Suprapubic skin (tissue), 4 donors: Measurements from ENCODE around the gene ROBO1. TPM values are rescaled to one million over a fixed set of nuclear protein-coding genes. Genes with fewer than 3 reads are reported as not detected.
"Not testable (repeated sequence)": the region's sequence is repeated elsewhere in the genome, so short reads cannot be mapped to it uniquely, and the experiment has no call there.

ENCODE experiments used
- DNase-seq, 2 donors: peaks; one replicate each; pipeline ENCODE4 v3.0.0-alpha.2; 2019; ENCODE audit warnings: low spot score in 2 of 2
- H3K27ac ChIP-seq: fragments of 200-600 bp; sonication (generic); one replicate; pipeline ENCODE4 v1.5.1; 2019
- H3K27me3 ChIP-seq: fragments of 200-600 bp; sonication (generic); one replicate; pipeline ENCODE4 v1.5.1; 2019
- H3K36me3 ChIP-seq: fragments of 200-600 bp; sonication (generic); one replicate; pipeline ENCODE4 v1.5.1; 2019
- H3K4me1 ChIP-seq: fragments of 200-600 bp; sonication (generic); one replicate; pipeline ENCODE4 v1.5.1; 2019
- H3K4me3 ChIP-seq: fragments of 200-600 bp; sonication (generic); one replicate; pipeline ENCODE4 v1.5.1; 2019; ENCODE audit warnings: mild to moderate bottlenecking
- H3K9me3 ChIP-seq: fragments of 200-600 bp; sonication (generic); one replicate; pipeline ENCODE4 v1.5.1; 2019
- EP300 ChIP-seq: sonication (generic); formaldehyde crosslinking; IDR thresholded peaks from one replicate; pipeline ENCODE4 v1.6.1; 2017; ENCODE audit warnings: antibody characterized with exemption
- POLR2A ChIP-seq, 2 donors: fragments of 450-650 bp; IDR thresholded peaks; one replicate each; pipeline ENCODE4 v1.6.1; 2017; ENCODE audit warnings: antibody characterized with exemption in 2 of 2, mild to moderate bottlenecking in 2 of 2, moderate library complexity in 2 of 2
- POLR2AphosphoS5 ChIP-seq, 3 donors: sonication (generic); formaldehyde crosslinking; IDR thresholded peaks; one replicate each; pipeline ENCODE4 v1.6.1; 2017; ENCODE audit warnings: antibody characterized with exemption in 3 of 3
- WGBS: methylation state at CpG from one replicate; pipeline ENCODE4 v1.1.5; 2018; 5-methylcytosine and 5-hydroxymethylcytosine counted together
- total RNA-seq, 4 donors: library from RNA; depleted of rRNA; stranded (reverse); fragments of >200 nt; gene quantifications; one replicate each; pipeline ENCODE4 v1.1.0, GENCODE V29; 2016
- TF ChIP-seq, protein P1 (sequence below), 2 donors: fragments of 200-600 bp in 1 of 2; fragments of 450-650 bp in 1 of 2; sonication (generic) in 1 of 2; IDR thresholded peaks; one replicate each; pipeline ENCODE4 v1.5.1; 2016 to 2019; ENCODE audit warnings: antibody characterized with exemption in 2 of 2, mild to moderate bottlenecking in 1 of 2, moderate library complexity in 1 of 2

ROBO1 gene
- total RNA-seq, 4 donors from 2014 or later = 67.7 to 80.3 (median 71.3) TPM

DNA sequence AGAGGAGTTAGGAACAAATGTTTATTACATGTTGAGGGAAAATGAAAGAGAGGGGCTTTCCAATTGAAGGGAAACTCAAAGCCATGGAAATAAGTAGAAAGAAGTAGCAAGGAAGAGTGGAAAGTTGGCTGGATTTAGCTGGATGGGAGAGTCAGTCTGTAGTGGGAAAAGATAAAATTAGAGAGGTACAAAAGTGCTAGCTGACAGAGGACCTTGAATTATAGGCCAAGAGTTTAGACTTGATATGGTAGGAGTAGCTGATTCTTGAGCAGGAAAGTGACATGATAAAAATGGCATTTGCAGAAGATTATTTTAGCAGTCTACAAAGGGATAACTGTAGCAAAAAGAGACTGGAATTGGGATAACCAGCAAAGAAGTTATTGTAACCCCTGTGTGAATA is 425.8 kb downstream of the ROBO1 start:
- no peaks in the 10 kb centered on the region for H3K4me1 ChIP-seq
- DNase-seq = no peak
- H3K36me3 ChIP-seq = no peaks in the 10 kb centered on the region
- no peaks in the 10 kb centered on the region for H3K27me3 ChIP-seq
- H3K27ac ChIP-seq = no peak overlapping the region
- H3K9me3 ChIP-seq = no peaks in the 10 kb centered on the region
- no peak for TF ChIP-seq EP300
- TF ChIP-seq, protein P1, sequence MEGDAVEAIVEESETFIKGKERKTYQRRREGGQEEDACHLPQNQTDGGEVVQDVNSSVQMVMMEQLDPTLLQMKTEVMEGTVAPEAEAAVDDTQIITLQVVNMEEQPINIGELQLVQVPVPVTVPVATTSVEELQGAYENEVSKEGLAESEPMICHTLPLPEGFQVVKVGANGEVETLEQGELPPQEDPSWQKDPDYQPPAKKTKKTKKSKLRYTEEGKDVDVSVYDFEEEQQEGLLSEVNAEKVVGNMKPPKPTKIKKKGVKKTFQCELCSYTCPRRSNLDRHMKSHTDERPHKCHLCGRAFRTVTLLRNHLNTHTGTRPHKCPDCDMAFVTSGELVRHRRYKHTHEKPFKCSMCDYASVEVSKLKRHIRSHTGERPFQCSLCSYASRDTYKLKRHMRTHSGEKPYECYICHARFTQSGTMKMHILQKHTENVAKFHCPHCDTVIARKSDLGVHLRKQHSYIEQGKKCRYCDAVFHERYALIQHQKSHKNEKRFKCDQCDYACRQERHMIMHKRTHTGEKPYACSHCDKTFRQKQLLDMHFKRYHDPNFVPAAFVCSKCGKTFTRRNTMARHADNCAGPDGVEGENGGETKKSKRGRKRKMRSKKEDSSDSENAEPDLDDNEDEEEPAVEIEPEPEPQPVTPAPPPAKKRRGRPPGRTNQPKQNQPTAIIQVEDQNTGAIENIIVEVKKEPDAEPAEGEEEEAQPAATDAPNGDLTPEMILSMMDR (IDR thresholded peaks at IDR 0.05) = no peak
- TF ChIP-seq POLR2A (IDR thresholded peaks at IDR 0.05) = no peak
- no peak overlapping the region for H3K4me3 ChIP-seq

DNA sequence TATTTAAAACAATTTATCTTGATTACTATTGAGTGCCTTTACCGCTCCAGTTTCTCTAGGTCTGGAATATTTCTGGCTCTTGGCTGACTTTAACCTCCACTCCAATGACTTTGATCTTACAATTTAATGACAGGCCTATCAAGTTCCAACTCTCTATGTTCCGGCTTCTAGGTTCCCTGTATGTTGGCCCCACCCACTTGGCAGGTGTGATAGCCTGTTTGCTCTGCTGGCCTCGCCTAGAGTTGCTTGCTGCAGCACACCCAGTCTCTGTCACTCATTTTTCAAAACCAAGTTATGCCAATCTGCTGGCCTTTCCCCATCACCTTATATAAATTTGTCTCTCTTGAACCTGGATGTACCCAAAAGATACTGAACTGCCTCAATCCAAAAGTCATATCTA is 428.0 kb downstream of the ROBO1 start:
- 55% methylated on average over 3 of the region's 3 CpGs for WGBS
- TF ChIP-seq POLR2AphosphoS5 (IDR thresholded peaks at IDR 0.05) = no peak
- no peak for TF ChIP-seq POLR2A (IDR thresholded peaks at IDR 0.05)
- DNase-seq = no peak
- Histone ChIP-seq H3K27ac (peak overlapping the region; percentile 11), H3K4me1 (no peaks in the 10 kb centered on the region), H3K9me3 (no peaks in the 10 kb centered on the region), H3K36me3 (no peaks in the 10 kb centered on the region), H3K4me3 (no peak overlapping the region), H3K27me3 (no peaks in the 10 kb centered on the region)

DNA sequence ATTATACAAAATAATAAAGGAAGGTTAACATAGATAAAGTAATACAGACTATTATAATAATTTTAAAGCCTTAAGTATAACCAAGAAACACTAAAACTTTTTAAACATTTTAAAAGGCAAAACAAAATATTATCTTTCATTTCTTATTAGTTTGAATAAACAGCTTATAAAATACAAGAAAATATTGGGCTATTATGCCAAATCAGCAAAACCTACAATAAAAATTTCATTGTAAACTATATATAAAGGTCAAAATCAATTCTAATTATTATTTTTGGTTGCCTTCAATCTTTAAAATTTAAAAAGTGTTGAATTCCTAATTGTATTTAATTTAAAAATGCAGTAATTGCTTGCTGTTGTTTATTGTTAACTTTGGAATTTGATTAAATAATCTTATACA is 430.0 kb downstream of the ROBO1 start:
- H3K27me3 ChIP-seq = no peaks in the 10 kb centered on the region
- no peaks in the 10 kb centered on the region for H3K36me3 ChIP-seq
- no peak overlapping the region for H3K27ac ChIP-seq
- no peak for DNase-seq
- no peak for TF ChIP-seq POLR2A (IDR thresholded peaks at IDR 0.05)
- TF ChIP-seq, protein P1 (IDR thresholded peaks at IDR 0.05) = no peak
- no peak for TF ChIP-seq EP300
- H3K4me1 ChIP-seq = no peaks in the 10 kb centered on the region
- no peak overlapping the region for H3K4me3 ChIP-seq
- H3K9me3 ChIP-seq = no peaks in the 10 kb centered on the region

DNA sequence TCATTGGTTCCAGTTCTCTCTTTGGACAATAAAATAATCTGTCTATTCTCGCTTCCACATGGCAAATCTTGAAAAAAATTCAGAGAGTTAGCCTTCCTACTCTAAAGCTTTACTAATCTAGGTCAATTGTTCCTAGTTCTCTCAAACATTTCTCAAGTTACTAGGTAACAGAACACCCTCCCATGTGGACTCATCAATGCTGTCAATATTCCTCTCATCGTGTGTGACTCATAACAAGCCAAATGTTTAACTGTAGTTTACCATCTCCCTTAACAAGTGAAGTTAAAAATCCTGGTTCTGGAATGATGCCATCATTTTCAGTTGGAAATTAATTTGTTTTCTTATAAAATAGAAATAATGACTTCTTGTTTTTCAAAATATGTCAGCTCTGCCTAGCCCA is 438.6 kb downstream of the ROBO1 start:
- no peak for DNase-seq
- TF ChIP-seq EP300 (no peak), POLR2A (IDR thresholded peaks at IDR 0.05) (no peak), POLR2AphosphoS5 (IDR thresholded peaks at IDR 0.05) (no peak)
- TF ChIP-seq, protein P1 (IDR thresholded peaks at IDR 0.05) = no peak
- Histone ChIP-seq H3K9me3 (no peaks in the 10 kb centered on the region), H3K4me1 (no peaks in the 10 kb centered on the region), H3K36me3 (no peaks in the 10 kb centered on the region), H3K27me3 (no peaks in the 10 kb centered on the region), H3K4me3 (no peak overlapping the region), H3K27ac (no peak overlapping the region)
- WGBS = 53% methylated on average over 2 of the region's 2 CpGs

DNA sequence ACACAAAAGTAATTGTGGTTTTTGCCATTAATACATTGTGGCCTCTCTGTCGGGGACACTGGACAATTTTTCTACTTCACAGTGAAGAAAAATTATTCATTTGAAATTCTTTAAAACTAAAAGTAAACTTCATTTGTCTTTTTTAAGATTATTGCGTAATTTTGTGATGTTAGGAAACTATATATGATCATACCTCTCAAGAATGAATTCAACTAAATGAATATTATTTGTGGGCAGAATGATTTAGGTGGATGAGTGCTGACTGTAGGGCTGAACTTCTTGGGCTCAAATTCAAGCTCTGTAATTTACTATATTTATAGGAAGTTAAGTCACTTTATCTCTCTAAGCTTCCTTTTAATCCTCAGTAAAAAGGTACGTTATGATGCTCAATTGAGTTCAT is 441.2 kb downstream of the ROBO1 start:
- Histone ChIP-seq H3K4me1 (no peaks in the 10 kb centered on the region), H3K27me3 (no peaks in the 10 kb centered on the region), H3K4me3 (no peak overlapping the region), H3K27ac (no peak overlapping the region), H3K36me3 (no peaks in the 10 kb centered on the region), H3K9me3 (no peaks in the 10 kb centered on the region)
- 87% methylated on average over 3 of the region's 3 CpGs for WGBS
- TF ChIP-seq, protein P1 (IDR thresholded peaks at IDR 0.05) = no peak
- no peak for TF ChIP-seq POLR2A (IDR thresholded peaks at IDR 0.05)
- TF ChIP-seq POLR2AphosphoS5 (IDR thresholded peaks at IDR 0.05) = no peak
- no peak for TF ChIP-seq EP300
- no peak for DNase-seq

DNA sequence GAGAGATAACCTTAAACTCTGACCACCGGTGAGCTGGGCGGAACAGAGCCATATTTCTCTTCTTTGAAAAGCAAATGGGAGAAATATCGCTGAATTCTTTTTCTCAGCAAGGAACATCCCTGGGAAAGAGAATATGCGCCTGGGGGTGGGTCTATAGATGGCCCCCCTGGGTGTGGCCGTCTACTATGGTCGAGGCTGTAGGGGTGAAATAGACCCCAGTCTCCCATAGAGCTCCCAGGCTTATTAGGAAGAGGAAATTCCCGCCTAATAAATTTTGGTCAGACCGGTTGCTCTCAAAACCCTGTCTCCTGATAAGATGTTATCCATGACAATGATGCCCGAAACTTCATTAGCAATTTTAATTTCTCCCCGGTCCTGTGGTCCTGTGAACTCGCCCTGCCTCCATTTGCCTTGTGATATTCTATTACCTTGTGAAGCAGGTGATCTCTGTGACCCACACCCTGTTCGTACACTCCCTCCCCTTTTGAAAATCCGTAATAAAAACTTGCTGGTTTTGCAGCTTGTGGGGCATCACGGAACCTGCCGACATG is 441.9 kb downstream of the ROBO1 start:
- not testable (repeated sequence) for H3K9me3 ChIP-seq, H3K27me3 ChIP-seq, DNase-seq, H3K36me3 ChIP-seq, H3K27ac ChIP-seq, H3K4me3 ChIP-seq, H3K4me1 ChIP-seq
- 86% methylated on average over 15 of the region's 15 CpGs for WGBS
